ENCODE results near the gene MEGF10.

GRCh38 chr5:127425868-127426267 is 135.3 kb downstream of the MEGF10 start:
- no peak for TF ChIP-seq NFYB (IDR thresholded peaks at IDR 0.05; ENCODE audit: insufficient read depth, low read depth, low read length)
- no peak for TF ChIP-seq EP300 (IDR thresholded peaks at IDR 0.05; ENCODE audit: borderline replicate concordance in 1 of 2, control insufficient read depth in 1 of 2, low read depth in 2 of 2, low read length in 2 of 2)
- TF ChIP-seq POLR2A (IDR thresholded peaks at IDR 0.05; ENCODE audit: low read depth, low read length): no peak
- TF ChIP-seq CHD1 (IDR thresholded peaks at IDR 0.05; ENCODE audit: low read depth, low read length): no peak
- TF ChIP-seq CUX1 (IDR thresholded peaks at IDR 0.05; ENCODE audit: insufficient replicate concordance, low read depth, low read length): no peak
- TF ChIP-seq ZNF274 (IDR thresholded peaks at IDR 0.05; ENCODE audit: insufficient read depth, insufficient read length): no peak
- no peak for TF ChIP-seq ZBTB33 (IDR thresholded peaks at IDR 0.05)
- TF ChIP-seq FOXK2 (IDR thresholded peaks at IDR 0.05): no peak
- no peak for TF ChIP-seq CTCF (IDR thresholded peaks at IDR 0.05 in 2 of 3, conservative IDR thresholded peaks at IDR 0.05 in 1 of 3; ENCODE audit: control insufficient read depth in 2 of 3, extremely low read depth in 1 of 3, insufficient read depth in 1 of 3, low read depth in 3 of 3, low read length in 3 of 3)
- TF ChIP-seq POLR2AphosphoS5 (IDR thresholded peaks at IDR 0.05; ENCODE audit: low read length): no peak
- no peak for TF ChIP-seq CBFB (IDR thresholded peaks at IDR 0.05; ENCODE audit: low read depth)
- TF ChIP-seq ETV6 (conservative IDR thresholded peaks at IDR 0.05 in 1 of 2, IDR thresholded peaks at IDR 0.05 in 1 of 2; ENCODE audit: borderline replicate concordance in 1 of 2, low read depth in 1 of 2): no peak
- TF ChIP-seq ZSCAN29 (IDR thresholded peaks at IDR 0.05): no peak
